GM12874 (cell line): ENCODE measurements around the gene MAPKAP1.

Experiments used
- TF ChIP-seq, protein P1 (sequence below): IDR thresholded peaks from 2 replicates; pipeline ENCODE4 v1.5.1; 2011; ENCODE audit warnings: low read depth, mild to moderate bottlenecking, control low read depth, low read length, moderate library complexity; ENCODE audit not compliant: insufficient read depth

The MAPKAP1 gene

DNA sequence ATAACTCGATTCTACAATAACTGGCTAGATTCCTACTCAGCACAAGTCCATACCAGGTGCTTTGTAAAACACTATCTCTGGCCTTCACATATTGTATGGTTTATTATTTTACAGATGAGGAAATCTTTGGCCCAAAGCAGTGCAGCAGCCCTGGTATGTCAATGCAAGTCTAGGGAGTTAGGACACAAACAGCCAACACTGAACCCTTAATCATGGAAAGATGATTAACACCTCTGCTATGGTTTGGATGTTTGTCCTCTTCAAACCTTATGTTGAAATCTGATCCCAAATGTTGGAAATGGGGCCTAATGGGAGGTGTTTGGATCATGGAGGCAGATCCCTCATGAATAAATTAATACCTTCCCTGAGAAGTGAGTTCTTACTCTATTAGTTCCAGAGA, 76.6 kb downstream of the MAPKAP1 start:
- TF ChIP-seq, protein P1, sequence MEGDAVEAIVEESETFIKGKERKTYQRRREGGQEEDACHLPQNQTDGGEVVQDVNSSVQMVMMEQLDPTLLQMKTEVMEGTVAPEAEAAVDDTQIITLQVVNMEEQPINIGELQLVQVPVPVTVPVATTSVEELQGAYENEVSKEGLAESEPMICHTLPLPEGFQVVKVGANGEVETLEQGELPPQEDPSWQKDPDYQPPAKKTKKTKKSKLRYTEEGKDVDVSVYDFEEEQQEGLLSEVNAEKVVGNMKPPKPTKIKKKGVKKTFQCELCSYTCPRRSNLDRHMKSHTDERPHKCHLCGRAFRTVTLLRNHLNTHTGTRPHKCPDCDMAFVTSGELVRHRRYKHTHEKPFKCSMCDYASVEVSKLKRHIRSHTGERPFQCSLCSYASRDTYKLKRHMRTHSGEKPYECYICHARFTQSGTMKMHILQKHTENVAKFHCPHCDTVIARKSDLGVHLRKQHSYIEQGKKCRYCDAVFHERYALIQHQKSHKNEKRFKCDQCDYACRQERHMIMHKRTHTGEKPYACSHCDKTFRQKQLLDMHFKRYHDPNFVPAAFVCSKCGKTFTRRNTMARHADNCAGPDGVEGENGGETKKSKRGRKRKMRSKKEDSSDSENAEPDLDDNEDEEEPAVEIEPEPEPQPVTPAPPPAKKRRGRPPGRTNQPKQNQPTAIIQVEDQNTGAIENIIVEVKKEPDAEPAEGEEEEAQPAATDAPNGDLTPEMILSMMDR, result no peak

DNA sequence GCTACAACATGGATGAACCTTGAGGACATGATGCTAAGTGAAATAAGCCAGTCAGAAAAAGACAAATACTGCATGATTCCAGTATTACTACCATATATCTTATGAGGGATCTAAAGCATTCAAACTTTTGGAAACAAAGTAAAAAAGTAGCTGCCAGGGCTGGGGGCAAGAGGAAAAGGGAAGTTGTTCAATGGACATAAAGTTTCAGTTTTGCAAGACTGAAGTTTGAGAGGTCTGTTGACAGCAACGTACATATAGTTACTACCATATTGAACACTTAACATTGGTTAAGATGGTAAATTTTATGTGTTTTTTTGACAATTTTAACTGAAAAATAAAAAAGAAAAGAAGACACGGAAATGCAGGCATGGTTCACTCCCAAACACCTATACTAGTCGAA, 77.6 kb downstream of the MAPKAP1 start:
- TF ChIP-seq, protein P1, result no peak

DNA sequence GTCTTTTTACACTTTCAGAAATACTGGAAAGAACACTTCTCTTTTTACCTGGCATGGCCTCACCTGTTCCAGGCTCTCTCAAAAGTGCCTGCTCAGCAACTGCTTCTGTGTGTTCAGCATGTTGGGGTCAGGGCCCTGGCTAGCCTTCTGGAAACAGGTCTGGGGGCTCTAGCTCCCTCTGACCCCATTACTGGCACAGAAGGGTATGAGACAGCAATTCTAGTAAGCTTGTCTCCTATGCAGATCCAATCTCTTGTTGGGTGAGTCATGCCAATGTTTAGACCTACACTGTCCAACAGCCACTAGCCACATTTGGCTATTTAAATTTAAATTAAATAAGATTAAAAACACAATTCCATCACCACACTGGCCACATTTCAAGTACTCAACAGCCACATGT, 80.8 kb downstream of the MAPKAP1 start:
- TF ChIP-seq, protein P1, result no peak

DNA sequence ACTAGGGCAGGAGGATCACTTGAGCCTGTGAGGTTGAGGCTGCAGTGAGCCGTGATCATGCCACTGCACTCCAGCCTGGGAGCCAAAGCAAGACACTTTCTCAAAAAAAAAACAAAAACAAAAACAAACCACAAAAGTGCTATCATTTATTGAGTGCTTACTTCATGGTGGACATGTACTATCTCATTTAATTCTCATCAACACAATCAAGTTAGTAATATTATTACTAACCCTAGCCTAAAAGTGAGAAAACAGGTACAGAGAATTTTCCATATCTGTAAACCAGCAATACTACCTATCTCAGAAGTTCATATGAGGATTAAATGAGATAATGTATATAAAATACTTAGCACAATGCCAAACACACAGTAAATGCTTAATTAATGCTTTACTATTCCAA, 85.8 kb downstream of the MAPKAP1 start:
- TF ChIP-seq, protein P1, result no peak

DNA sequence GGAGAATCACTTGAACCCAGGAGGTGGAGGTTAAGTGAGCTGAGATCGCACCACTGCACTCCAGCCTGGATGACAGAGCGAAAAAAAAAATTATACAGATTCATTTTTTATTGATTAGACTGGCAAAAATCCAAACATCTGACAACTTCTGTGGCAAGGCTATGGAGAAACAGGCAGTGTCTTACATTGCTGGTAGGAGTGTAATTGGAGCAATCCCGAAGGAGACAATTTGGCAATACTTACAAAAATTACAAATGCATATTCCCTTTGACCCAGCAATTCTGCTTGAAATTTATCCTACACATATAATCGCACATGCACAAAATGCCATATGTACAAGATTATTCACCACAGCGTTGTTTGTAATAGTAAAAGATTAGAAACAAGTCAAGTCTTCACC, 86.8 kb downstream of the MAPKAP1 start:
- TF ChIP-seq, protein P1, result no peak

DNA sequence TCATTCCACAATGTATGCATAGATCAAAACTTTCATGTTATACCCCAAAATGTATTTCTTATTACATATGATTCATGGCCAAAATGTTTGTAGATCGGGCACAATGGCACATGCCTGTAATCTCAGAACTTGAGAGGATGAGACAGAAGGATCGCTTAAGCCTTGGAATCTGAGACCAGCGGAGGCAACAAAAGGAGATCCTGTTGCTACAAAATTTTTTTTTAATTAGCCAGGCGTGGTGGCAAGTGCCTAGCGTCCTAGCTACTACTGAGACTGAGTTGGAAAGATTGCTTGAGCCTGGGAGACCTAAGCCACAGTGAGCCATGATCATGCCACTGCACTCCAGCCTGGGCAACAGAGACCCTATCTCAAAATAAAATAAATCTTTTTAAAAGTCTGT, 89.9 kb downstream of the MAPKAP1 start:
- TF ChIP-seq, protein P1, result no peak

DNA sequence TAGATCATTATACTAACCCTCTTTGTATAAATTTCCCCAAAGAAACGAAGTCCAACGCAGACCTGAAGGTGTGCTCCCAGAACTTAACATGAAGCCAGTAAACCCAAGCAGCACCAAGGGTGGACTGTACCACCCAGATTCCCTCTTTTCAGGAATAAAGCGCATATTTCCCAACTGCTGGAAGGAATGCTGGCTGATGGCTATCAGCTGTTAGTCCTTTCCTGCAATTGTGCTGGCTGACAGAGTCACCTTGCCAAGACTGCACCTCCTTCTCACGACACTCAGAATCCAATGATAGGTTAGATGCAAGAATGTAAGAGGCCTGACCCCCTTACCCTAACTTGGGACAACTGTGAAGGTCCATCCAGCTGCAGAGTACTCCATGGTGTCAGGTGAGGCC, 93.9 kb downstream of the MAPKAP1 start:
- TF ChIP-seq, protein P1, result no peak

DNA sequence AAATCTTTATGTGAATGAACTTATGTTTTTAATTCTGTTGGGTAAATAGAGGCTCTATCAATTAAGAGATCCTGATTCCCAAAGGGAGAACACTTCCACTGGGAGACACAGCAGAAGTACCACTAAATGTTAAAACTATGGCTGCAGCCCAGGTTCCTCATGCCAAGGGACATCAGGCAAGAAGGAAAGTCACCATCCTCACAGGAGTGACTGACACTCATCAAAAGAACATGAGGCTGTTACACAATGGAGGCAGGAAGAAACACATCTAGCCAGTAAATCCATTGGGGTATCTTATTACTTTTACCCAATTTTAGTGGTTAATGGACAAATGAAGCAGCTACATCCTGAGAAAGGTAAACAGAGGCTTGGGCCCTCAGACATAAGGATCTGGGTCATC, 94.4 kb downstream of the MAPKAP1 start:
- TF ChIP-seq, protein P1, result no peak
